ENCODE results near the gene INPP5D.
"Not testable (repeated sequence)": the region's sequence is repeated elsewhere in the genome, so short reads cannot be mapped to it uniquely, and the experiment has no call there.

INPP5D gene

GRCh38 chr2:233059797-233060500 lies at the start of gene INPP5D:
Gene INPP5D (plus strand): TSS chr2:233060342. CDS start chr2:233060479, 137 bp downstream.
- peak; percentile 60 for ATAC-seq
- DNase-seq: peak; percentile 75

- DNase-seq: no peak
- no peak for ATAC-seq
Measured at GRCh38 chr2:233010569-233011267, 49.4 kb upstream of the INPP5D start.

- ATAC-seq: no peak
- DNase-seq: no peak
Measured at GRCh38 chr2:233011268-233011650, 48.9 kb upstream of the INPP5D start.

- DNase-seq (no peak), ATAC-seq (no peak)
Measured at GRCh38 chr2:233011702-233012131, 48.4 kb upstream of the INPP5D start.

GRCh38 chr2:233012301-233012971 lies 47.7 kb upstream of the INPP5D start:
- ATAC-seq (no peak), DNase-seq (no peak)

- DNase-seq (no peak), ATAC-seq (no peak)
Measured at GRCh38 chr2:233013027-233013461, 47.1 kb upstream of the INPP5D start, which contains the start of gene NGEF. Gene NGEF (minus strand): TSS chr2:233013256. CDS start chr2:232974890, 38,366 bp downstream.

GRCh38 chr2:233013650-233014049 lies 46.5 kb upstream of the INPP5D start:
- ATAC-seq: no peak
- no peak for DNase-seq

- DNase-seq (no peak), ATAC-seq (no peak)
Measured at GRCh38 chr2:233015019-233015645, 45.0 kb upstream of the INPP5D start.

- DNase-seq: no peak
- no peak for ATAC-seq
Measured at GRCh38 chr2:233017947-233018346, 42.2 kb upstream of the INPP5D start.

GRCh38 chr2:233019610-233020009 lies 40.5 kb upstream of the INPP5D start:
- not testable (repeated sequence) for ATAC-seq, DNase-seq

GRCh38 chr2:233020454-233020853 lies 39.7 kb upstream of the INPP5D start:
- DNase-seq (no peak), ATAC-seq (no peak)

GRCh38 chr2:233021771-233022170 lies 38.4 kb upstream of the INPP5D start:
- ATAC-seq: no peak
- DNase-seq: no peak

GRCh38 chr2:233022561-233022960 lies 37.6 kb upstream of the INPP5D start:
- DNase-seq (no peak), ATAC-seq (no peak)

- no peak for ATAC-seq
- DNase-seq: no peak
Measured at GRCh38 chr2:233023007-233023760, 37.0 kb upstream of the INPP5D start.

GRCh38 chr2:233023761-233024410 lies 36.3 kb upstream of the INPP5D start:
- no peak for ATAC-seq
- no peak for DNase-seq

GRCh38 chr2:233025706-233026105 lies 34.4 kb upstream of the INPP5D start:
- ATAC-seq (no peak), DNase-seq (no peak)

GRCh38 chr2:233026198-233026813 lies 33.8 kb upstream of the INPP5D start:
- DNase-seq: no peak

GRCh38 chr2:233029321-233029720 lies 30.8 kb upstream of the INPP5D start:
- ATAC-seq: no peak
- DNase-seq: no peak

More at GRCh38 chr2:233026198-233026813, 33.8 kb upstream of the INPP5D start:
- ATAC-seq: no peak

- DNase-seq (no peak), ATAC-seq (no peak)
Measured at GRCh38 chr2:233031556-233032500, 28.3 kb upstream of the INPP5D start.

All from stimulated activated naive CD8-positive, alpha-beta T cell treated with anti-CD3 and anti-CD28 coated beads, Interleukin-15, Interleukin-2, amounts not matched to agents 100 U/mL and 50 U/mL, for 24 hours (primary cell).